Omental fat pad (tissue), 4 donors: ENCODE results near the gene EFCAB8. TPM values are rescaled to one million over a fixed set of nuclear protein-coding genes. Genes with fewer than 3 reads are reported as not detected.

Experiments used
- ATAC-seq: fragments of 150-250 bp; one replicate; pipeline ENCODE4 v1.9.1; 2016; ENCODE audit warnings: mild to moderate bottlenecking, moderate library complexity; ENCODE audit not compliant: low FRiP score
- DNase-seq: peaks from one replicate; pipeline ENCODE4 v3.0.0-alpha.2; 2019; ENCODE audit warnings: low spot score
- total RNA-seq, 4 donors: library from RNA; depleted of rRNA; stranded (reverse); fragments of >200 nt; gene quantifications; one replicate each; pipeline ENCODE4 v1.1.0, GENCODE V29; 2016
- TF ChIP-seq, protein P1 (sequence below), 3 donors: fragments of 450-650 bp; IDR thresholded peaks; one replicate each; pipeline ENCODE4 v1.5.1; 2016 to 2017; ENCODE audit warnings: antibody characterized with exemption in 3 of 3, mild to moderate bottlenecking in 3 of 3, moderate library complexity in 2 of 3

Gene EFCAB8
- total RNA-seq, 4 donors from 2014 or later, result 0.24 TPM; not detected in 3

DNA sequence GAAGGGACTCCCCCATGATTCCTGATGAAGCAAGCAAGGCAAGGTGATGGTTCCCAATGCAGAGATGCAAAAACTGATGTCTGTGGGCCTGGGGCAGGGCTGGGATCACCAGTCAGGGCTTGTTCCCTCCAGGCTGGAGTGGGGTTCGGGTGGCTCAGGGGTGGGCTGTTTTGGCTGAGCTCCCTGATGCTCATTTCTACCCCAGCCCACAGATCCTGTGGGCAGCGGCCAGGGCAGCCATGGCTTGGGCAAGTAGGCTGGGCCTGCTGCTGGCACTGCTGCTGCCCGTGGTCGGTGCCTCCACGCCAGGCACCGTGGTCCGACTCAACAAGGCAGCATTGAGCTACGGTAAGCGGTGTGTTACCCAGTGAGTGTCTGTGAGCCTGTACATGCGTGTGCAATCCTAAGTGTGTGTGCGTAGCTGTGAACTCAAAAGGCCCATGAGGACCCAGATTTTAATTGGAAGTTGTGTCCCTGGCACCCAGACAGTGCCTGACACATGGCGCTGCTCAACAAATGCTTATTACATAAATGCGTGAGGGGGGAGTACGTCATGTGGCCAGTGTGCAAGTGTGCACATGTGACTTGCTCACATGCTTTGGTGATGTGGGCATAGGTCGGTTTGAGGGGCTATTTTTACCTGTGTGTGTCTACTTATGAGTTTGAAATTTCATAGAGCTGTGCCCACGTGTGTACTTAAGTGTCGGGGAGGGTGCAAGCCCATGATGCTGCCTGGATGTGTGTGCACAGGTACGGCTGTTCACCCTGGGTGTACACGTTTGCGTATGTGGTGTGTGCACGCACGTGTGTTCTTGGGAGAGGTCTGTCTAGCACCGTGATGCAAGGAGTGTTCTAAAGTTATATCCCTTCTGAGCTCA is 149.9 kb downstream of the EFCAB8 start:
- DNase-seq (no peak), ATAC-seq (no peak)

DNA sequence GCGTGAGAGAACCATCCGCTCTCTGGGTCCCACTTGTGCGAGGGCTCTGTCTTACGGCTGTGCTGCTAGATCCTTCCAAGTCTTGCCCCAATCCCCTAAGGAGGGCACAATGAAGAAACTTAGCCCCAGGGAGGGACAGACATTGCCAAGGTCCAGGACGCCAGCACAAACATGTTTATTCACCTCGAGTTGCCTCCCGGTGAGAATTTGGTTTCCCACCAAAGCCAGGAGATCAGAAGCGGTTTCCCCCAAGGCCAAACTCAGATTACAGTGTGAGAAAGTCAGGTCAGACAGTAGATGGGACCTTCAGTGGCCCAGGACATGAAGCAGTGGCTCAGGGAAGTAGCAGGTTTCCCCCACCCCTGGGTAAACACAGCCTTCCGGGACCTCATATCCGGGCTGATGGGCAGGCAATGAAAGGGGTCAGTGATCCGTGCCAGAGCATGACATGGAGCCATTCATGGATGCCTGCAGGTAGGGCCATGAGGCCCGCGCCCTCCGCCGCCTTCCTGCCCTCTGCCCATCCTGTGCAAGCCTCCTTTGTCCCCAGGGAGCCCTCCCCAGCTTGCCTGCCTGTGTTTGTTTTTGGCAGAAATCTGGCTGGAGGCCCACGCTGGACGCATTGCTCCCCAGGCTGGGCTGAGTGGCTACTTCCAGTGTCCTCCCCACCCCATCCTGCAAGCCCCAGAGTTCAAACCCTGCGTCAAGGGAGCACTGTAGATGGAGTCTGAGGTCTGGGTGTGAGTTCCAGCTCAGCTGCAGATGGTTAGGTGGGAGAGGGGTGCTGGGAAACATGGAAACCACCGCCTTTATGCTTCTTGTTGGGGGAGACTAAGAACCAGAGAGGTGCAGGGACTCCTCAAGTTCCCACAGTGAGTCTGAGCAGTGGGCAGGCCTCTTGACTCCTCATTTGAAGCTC is 150.8 kb downstream of the EFCAB8 start:
- DNase-seq (no peak), ATAC-seq (no peak)
- TF ChIP-seq, protein P1, sequence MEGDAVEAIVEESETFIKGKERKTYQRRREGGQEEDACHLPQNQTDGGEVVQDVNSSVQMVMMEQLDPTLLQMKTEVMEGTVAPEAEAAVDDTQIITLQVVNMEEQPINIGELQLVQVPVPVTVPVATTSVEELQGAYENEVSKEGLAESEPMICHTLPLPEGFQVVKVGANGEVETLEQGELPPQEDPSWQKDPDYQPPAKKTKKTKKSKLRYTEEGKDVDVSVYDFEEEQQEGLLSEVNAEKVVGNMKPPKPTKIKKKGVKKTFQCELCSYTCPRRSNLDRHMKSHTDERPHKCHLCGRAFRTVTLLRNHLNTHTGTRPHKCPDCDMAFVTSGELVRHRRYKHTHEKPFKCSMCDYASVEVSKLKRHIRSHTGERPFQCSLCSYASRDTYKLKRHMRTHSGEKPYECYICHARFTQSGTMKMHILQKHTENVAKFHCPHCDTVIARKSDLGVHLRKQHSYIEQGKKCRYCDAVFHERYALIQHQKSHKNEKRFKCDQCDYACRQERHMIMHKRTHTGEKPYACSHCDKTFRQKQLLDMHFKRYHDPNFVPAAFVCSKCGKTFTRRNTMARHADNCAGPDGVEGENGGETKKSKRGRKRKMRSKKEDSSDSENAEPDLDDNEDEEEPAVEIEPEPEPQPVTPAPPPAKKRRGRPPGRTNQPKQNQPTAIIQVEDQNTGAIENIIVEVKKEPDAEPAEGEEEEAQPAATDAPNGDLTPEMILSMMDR (IDR thresholded peaks at IDR 0.05), result no peak

More for the DNA sequence above, 149.9 kb downstream of the EFCAB8 start:
- TF ChIP-seq, protein P1 (IDR thresholded peaks at IDR 0.05), result no peak

DNA sequence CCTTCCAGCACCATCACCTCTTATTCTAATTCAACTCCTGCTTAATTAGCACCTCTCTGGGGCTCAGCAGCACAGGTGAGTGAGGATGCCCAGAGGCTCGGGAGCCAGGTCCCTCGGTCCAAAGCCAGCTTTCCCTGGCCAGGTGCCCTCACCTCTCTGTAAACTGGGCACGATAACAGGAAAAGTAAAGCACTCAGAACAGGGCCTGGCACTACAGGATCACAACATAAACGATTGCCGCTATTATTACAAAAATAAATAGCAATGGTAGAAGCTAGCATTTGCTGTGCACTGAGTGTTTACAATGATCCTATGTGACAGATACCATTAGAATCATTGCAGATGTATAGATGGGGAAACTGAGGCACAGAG is 151.4 kb downstream of the EFCAB8 start:
- TF ChIP-seq, protein P1 (IDR thresholded peaks at IDR 0.05), result no peak
- ATAC-seq, result no peak

DNA sequence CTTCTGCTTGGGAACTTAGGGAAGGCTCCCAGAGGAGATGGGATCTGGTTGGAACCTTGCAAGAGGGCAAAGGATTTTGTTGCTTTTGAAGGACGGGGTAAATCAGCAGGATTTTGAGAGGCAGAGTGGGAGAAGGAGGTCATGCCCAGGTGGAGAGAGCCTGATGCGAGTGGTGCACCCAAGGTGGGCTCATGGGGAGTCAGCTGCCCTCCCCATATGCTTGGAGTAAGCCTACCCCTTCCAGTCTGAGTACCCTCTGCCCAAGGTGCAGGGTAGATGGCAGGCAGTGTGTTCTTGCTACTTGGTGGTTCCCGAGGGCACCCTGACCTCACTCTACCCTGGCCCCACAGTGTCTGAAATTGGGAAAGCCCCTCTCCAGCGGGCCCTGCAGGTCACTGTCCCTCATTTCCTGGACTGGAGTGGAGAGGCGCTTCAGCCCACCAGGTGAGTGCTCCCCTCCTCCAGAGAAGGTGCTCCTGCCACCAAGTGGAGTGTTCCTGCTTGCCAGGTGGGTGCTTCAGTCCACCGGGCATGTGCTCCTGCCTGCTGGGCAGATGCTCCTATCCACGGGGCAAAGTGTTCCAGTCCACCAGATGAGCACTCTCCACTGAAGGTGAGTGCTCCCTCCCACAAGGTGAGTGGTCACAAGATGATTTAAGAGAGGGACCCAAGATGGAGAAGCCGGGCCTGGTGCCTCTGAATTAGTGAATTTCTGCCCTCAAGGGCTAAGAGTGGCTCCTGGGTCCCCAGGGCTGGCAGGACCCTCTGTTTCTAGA is 152.1 kb downstream of the EFCAB8 start:
- ATAC-seq, result no peak
- TF ChIP-seq, protein P1 (IDR thresholded peaks at IDR 0.05), result no peak
- DNase-seq, result no peak

More for the DNA sequence above, 151.4 kb downstream of the EFCAB8 start:
- DNase-seq, result no peak

Other genes with a start within 250 kb of the EFCAB8 start
- gene C20orf203, start 185.0 kb upstream of the EFCAB8 start, total RNA-seq, result under 1 TPM in 2 of 4 donors, not detected in 2; 0.09 to 0.47 TPM
- 10 to 100 TPM; 19.3 to 20.6 (median 19.8) TPM for gene COMMD7, start 115.5 kb upstream of the EFCAB8 start, total RNA-seq
- 1 to 10 TPM in 1 of 4 donors, under 1 TPM in 3; 0.24 to 2.0 (median 0.44) TPM for gene DNMT3B, start 96.5 kb upstream of the EFCAB8 start, total RNA-seq
- 100 to 1,000 TPM in 1 of 4 donors, 10 to 100 TPM in 3; 77.1 to 113 (median 89.5) TPM for gene MAPRE1, start 39.0 kb upstream of the EFCAB8 start, total RNA-seq
- not detected for gene SUN5, start 145.5 kb downstream of the EFCAB8 start, total RNA-seq
- not detected for gene BPIFB2, start 148.8 kb downstream of the EFCAB8 start, total RNA-seq
- not detected for gene BPIFB6, start 172.7 kb downstream of the EFCAB8 start, total RNA-seq
- not detected for gene BPIFB3, start 195.0 kb downstream of the EFCAB8 start, total RNA-seq
- not detected for gene BPIFB4, start 220.7 kb downstream of the EFCAB8 start, total RNA-seq